Inferior parietal cortex (tissue), 1 donor: ENCODE measurements around the gene PSMD5.

ENCODE experiments used
- DNase-seq: peaks from one replicate; pipeline ENCODE4 v3.0.0-alpha.2; 2016; ENCODE audit errors: extremely low spot score

PSMD5 gene

DNA sequence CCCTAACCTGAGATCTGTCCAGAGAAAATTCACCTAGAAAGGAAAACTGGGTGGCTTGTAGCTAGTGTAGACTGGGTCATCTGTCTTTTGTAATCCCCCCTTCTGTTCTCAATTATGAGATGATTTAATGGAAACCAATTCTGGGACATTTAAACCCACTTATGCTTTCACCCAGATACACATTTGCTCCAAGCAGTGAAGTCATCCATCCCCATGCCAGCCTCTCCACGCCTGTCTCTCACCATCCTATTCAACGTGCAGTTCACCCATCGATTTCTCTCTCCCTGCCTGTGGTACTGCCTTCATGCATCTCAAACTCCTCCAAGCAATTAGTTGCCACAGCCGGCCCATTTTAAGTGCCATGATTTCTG lies 32.5 kb upstream of the PSMD5 start:
- no peak for DNase-seq

DNA sequence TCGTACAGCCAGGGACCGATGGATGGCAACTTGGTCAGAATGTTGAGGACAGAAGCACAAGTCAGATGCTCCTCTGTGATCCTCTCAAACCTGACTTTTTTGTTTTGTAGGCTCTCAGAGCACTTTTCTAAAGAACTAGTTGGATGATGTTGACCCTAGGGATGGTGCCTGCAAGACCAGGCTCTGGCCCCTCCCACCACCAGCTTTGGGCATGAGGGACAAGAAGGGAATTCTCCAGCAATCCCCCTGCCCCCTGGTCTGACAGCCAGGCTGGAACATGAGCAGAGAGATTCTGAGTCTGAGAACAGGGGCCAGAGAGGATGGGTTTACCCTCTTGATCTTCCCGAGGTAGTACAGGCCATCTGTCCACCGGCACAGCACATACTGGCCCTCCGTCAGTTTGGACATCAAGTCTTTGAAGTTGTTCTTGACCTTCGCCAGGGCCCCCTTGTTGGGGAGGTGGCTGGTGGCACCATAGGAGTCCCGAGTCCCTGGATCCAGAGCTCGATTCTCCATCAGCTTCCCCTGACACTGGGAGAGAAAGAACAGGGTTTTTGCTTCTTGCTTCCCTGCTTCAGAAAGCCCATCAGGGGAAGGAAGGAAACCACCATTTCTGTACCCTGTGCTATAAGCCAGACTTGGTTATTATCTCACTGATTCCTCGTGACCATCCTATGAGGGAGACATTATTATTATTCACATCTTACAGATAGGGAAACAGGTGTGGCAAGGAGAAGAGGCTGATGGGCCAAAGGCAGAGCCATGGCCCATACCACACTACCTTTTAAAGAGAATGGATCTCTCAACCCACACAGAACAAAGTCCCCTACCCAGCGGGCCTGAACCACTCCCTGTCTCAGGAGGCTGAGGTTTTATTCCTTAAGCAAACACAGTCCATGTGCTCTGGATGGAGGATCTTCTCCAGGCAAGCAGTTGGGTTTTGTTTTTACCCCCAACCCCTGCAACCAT lies 31.8 kb upstream of the PSMD5 start:
- no peak for DNase-seq

DNA sequence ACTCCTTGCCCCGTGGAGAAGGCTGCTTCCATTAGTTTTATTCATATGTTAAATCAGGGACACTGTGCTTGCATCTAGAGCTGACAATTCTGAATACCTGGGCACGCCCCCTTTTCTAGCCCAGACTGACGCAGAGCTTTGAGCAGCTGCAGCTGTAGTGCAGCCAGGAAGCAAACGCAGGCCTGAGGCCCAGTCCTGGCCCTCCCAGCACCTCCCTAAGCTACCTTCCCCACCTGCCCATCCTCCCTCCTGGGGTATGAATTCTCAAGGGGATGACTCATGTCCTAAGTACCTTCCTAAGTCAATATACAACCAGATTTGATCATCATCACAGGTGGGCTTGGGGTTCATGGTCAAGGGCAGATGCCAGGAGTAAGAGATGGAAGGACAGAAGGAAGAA lies 30.8 kb upstream of the PSMD5 start:
- DNase-seq, result no peak

DNA sequence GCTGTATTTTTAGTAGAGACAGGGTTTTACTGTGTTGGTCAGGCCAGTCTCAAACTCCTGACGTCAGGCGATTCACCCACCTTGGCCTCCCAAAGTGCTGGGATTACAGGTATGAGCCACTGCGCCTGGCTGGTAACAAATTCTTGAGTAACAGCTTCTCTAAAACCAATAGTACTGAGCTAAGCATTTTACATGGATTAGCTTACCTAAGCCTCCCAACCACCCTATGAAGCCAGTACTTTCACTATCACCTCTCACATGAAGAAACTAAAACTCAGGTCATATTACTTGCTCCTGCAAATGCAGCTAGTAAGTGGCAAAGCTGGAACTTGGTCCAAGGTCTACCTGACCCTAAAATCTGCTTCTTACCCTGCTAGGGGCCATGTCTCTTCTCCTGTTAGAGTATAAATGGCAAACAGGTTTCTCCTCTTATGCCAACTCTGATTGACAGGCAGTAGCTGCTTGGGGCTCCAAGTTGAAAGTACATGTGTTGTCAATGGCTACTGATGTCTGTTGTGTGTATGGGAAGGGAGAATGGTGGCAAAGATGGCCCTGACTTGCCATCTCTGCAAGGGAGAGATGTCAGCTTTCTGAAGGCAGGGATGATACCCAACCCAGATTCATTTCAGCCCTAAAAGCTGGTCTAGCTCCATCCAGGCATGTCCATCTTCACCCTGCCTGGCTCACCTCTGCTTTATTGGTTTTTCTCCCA lies 30.2 kb upstream of the PSMD5 start:
- DNase-seq, result no peak

DNA sequence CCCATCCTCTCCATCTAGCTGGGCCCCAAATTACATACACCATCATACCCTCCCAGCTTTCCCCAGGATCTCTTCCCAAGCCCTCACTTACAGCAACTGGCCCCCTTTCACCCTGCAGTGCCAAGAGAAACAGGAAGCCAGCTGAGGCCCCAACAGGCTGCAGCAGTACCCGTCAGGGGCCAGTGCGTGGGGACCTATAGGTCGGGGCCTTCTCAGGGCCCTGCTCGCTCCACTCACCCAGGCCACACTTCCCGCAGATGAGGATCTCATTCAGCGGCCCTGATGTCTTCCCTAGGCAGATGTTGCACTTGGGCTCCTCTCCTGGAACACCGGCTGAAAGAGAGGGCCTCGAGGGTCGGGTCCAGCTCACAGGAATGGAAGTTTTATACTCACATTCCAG lies 27.5 kb upstream of the PSMD5 start:
- DNase-seq, result no peak

DNA sequence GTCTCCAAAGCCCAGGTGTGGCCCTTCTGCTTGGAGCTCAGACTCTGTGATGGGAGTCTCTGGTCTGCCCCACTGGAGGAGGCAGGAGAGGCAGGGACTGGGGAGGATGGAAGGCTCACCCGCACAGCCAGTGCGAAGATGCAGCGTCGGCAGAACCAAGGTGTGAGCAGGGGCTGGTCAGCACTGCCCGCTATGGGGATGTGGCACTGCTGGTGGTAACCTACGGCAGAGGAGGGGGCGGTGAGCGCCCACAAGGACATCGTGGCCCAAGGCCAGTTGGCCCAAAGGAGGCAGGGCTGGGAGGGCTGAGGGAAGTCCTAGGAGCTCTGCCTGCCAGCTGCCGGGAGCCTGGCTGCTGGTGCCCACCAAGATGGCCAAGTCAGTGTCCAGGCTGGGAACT lies 27.0 kb upstream of the PSMD5 start:
- DNase-seq, result no peak

DNA sequence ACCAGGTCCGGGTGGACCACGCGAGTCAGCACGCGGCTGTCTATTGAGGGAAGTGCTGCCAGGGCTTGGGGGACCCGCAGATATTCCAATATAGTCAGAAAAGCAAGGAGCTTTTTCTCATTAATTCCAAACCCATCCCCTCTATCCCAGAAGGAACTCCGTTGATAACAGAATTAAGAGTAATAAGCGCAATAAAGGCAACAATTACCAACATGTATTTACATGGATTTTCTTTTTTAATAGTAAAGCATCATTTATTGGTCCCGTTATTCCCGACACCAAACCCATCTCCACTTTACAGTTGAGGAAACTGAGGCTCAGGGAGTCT lies 26.6 kb upstream of the PSMD5 start:
- DNase-seq, result no peak

DNA sequence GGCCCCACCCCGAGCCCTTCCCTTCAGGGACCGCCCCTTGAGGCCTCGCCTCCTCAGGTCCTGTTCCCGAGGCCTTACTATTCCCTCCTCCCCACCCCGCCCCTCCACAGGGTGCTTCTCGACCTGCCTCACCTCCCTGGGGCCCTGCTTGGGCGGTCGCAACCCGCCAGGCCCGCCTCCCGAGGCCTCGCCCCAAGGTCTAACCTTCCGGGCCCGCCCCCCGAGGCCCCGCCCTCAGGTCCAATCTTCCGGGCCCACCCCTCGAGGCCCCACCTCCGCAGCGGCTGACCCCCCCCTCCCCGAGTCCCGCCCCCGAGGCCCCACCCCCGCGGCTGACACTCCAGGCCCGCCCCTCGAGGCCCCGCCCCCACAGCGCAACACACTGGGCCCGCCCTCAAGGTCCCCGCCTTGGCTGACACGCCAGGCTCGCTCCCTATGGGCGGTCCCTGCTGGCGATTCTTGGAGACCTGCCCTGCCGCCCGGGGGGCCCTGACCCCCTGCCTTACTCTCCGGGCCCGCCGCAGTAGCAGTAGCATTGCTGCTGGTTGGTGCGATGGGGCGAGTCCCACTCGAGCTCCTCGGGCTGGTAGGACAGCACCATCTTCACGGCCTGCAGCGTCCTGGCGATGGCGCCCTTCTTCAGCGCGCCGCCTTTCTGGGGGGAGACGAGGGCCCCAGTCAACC lies 26.1 kb upstream of the PSMD5 start:
- DNase-seq, result peak; percentile 81

DNA sequence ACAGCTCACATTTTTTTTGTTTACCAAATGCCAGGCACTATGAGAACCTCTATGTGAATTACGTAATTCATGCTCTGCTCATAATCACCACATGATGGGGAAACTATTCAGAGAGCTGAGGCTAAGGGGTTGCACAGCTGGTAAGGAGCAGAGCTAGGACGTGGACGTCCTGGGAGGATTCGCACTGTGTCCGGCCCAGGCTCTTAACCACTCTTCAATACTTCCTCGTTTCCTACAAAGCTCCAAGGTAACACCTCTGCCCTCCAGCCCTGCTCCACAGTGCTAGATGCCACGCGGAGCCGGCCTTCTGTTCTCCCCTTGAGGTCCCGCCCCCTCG lies 25.6 kb upstream of the PSMD5 start:
- no peak for DNase-seq

DNA sequence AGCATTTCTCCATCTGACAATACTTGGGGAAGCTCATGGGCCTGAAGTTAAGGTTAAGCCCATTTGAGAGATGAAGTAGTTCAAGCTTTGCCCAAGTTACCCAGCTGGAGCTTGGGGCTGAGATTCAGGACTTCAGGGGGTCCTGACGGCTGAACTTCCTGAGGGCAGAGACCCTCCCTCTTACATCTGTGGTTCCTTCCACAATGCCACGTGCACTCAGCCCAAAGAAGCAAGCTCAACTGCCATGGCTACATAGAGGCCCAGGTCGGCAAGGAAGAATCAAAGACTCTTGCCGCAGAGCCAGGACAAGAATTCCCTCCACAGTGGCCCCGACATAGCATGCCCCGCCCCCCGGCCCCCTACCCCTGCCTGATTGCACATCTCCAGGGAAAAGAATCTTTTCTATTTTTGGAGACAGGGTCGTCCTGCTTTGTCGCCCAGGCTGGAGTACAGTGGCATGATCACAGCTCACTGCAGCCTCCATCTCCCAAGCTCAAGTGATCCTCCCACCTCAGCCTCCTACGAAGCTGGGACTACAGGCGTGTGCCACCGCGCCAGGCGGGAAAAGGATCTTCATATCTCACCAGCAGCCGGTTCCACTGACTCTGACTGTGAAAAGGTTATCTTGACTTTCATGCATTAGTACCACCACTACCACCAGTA lies 25.1 kb upstream of the PSMD5 start:
- DNase-seq, result no peak

DNA sequence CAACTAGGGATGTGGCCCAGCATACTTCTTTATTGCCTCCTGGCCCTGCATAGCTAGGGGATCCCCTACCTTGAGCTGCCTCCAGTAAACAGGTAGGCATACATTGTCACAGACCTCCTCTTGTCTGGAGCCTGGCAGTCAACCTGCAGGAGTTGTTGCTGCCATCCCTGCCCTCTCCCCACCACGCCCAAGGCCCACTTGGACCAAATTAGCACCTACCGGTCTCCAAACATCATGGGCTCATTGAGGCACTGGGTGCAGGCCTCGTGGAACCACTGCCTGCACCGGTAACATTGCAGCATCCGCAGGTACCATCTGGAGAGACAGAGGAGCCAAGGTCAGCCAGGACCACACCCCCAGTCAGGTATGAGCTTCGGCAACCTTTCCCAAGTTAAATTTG lies 23.9 kb upstream of the PSMD5 start:
- DNase-seq, result no peak

DNA sequence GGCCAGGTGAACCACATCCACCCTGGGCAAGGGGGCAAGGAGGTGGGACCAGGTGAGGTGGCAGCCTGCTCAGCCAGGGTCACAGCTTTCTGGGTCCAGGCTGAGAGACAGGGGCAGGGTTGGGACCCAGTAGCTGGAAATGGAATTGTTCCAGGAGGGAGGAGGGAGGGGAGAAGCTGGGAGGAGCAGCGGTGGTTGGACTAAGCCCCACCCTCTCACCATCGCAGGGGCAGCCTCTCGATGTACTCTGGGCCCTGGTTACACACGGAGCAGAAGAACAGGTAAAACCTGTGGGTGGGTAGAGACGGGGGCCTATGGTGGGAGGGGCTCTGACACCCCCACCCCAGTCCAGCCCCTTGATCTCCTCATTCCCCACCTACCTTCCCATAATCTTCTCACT lies 23.1 kb upstream of the PSMD5 start:
- no peak for DNase-seq

DNA sequence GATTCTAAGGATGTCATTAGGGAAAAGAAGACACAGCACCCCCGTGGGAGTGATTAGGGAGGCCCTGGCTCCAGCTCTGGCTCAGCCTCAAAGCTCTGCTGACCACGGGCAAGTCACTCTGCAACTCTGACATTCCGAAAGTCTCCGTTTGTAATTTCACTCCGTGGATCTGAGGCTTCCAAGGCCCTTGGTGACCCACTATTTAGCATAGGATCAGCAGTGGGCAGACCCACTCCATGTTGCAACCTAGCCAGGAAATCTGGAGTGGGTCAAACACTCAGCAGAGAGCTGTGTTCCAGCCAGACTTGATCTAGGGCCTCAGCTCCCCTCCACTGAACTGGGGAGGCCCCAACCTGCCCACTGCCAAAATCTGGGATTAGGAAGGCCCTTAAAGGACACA lies 22.5 kb upstream of the PSMD5 start:
- no peak for DNase-seq

DNA sequence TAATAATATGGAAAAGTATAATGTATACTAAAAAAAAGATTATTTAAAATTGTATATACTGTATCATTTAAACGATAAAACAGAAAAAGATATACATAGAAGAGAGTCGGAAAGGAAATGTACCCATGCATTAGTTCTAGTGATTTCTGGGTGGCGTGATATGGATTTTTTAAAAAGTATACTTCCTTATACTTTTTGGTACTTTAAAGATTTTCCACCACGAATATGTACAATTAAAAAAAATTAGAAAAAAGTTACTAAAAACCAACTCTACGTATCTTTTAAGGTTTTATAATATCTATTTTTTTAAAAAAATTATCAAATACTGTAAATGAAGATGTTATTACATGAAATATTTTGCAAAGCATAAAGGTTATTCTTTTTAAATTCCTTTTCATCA lies 22.0 kb upstream of the PSMD5 start:
- DNase-seq, result no peak

DNA sequence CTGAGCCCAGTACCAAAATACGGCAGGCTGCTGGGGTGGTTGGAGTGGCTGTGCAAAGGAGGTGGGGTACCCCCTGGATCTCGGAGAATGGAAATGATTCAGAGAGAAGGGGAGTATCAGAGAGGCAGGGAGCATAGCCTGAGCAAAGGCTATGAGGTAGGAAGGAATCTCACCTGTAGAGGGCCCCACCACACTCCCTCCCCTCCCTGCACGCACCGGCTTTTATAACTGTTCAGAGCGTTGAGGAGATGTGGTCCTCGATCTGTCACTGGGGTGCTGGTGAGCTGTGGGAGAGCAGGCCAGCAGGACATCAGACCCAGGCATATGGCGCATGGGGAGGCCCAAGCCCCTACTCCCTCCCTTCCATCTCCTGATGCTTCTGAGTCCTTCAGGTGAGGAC lies 21.1 kb upstream of the PSMD5 start:
- no peak for DNase-seq

DNA sequence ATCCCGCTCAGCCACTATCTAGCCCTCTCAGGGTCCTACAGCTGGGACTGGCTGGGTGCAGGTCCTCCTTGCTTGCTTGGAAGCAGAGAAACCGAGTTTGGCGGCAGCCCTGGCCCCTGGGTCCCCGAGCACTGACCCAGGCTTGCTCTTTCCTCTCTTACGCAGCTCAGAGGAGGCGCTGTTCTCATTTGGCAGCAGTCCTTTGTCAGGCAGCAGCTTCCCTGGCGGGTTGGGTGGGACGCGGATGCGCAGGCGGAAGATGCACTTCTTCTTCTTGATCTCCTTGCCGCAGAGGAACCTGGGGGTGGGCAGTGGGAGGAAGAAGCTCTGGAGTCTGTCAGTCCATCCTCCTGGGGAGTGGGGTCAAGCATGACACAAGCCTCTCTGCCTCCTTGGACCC lies 19.7 kb upstream of the PSMD5 start:
- DNase-seq, result no peak

DNA sequence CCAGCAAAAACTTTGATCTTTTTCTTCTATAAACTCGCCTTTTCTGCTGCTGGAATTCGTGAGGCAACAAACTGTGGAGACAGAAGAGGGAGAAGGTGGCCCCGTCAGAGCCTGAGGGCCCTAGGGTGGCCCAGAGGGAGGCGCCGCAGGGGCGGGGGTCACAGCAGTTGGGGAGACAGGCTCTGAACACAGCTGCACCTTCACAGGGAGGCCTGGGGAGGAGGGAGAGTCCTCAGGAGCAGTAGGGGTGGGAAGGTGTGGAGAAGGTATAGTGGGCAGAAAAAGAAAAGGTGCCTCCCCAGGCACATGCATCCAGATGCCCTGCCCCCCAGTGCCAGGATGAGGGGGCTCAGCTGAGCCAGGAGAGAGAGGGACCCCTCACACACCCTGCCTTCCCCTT lies 19.2 kb upstream of the PSMD5 start:
- DNase-seq, result no peak

DNA sequence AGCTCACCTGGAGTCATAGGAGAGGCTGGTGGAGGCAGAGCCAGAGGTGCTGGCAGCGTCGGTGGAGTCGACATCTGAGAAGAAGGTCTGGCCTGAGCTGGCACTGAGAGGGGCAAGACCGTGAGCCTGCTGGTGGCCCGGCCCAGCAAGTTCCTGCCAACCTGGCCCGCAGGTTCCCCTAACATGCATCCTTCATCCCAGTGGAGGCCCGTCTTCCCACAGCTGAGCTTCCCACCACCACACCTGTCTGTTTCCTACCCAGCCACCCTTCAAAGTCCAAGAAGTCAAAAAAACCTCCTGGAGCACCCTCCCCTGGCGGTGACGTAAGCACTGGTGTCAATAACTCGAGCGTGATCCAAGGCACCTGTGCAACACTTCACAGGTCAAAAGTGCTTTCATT lies 17.4 kb upstream of the PSMD5 start:
- DNase-seq, result no peak

DNA sequence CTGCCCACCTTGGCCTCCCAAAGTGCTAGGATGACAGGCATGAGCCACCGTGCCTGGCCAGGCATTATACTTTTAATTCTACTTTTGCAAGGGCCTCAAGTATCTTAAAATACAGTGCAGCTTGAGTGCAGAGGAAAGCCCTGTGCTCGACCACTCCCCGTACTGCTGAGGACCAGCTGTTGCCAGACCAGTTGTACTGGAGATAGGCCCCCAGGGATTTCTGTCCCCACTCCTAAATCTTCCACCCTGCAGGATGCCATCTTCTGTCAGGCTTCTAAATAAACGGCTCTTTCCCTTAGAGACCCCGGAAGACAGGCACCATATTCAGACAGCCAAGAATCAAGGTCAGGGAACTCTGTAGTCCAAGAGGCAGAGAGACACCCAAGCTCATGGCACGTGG lies 16.6 kb upstream of the PSMD5 start:
- DNase-seq, result no peak

DNA sequence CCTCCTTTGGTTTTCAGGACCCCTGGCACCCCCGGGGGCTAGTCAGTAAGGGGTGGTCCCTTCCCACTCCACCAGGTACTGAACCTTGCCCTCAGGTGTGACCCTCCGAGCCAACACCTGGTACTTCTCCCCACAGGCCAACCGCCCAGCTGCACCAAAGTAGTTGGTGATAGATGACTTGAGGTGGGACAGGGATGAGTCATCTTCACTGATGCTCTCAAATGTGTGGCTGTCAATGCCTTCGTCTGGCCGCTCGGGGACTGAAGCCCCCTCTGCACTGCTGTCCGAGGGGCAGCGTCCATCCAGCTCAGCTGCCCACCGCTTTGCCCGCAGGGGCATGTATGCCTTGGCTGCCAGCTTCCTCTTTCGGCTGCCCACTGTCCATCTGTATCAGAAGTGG lies 15.2 kb upstream of the PSMD5 start:
- no peak for DNase-seq

DNA sequence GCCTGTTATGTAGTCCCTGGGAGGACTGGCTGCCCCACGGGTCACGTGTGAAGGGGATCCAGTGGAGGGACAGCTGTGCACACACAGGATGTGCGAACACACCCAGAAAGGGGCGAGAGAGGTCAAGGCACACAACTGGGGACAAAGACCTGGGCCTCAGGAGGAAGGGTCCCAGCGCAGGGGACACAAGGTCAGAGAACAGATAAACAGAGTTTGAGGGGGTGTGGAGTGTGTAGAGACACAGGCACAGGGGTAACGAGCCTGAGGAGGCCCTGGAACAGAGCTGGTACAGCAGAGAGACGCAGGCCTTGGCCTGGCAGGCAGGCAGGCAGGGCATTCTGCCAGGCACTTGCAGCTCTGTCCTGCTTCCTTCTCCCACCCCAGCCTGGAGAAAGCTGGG lies 14.8 kb upstream of the PSMD5 start:
- DNase-seq, result no peak

DNA sequence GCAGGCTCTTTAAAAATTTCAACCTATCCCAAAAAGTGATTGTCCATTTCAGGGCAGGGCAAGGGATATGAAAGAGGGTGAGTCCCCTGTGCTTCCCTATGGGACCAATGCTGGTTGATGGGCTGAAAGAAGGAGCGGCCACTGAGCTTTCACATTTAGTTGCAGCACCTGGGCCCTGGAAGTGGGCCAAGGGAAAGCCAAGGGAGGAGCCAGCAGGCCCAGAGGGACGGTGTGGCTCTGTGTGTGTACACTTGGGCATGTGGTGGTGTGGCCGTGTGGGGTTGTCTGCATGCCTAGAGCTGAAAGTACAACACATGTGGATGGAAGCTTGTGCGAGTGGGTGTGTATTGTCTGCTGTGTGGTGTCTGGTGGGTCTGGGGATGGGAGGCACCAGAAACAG lies 14.0 kb upstream of the PSMD5 start:
- DNase-seq, result no peak
